ENCODE results near the gene AP5Z1. TPM values are rescaled to one million over a fixed set of nuclear protein-coding genes. Genes with fewer than 3 reads are reported as not detected.

Gene AP5Z1
- total RNA-seq, 1 donor: 35.5 TPM

GRCh38 chr7:4739528-4739992, 35.9 kb upstream of the AP5Z1 start:
- DNase-seq (ENCODE audit: low read depth): peak; percentile 73

GRCh38 chr7:4740796-4741195, 34.6 kb upstream of the AP5Z1 start:
- no peak overlapping the region for H3K4me3 ChIP-seq (ENCODE audit: low read depth, low read length)
- no peak for TF ChIP-seq CTCF (IDR thresholded peaks at IDR 0.05; ENCODE audit: insufficient read depth, low read length)
- DNase-seq (ENCODE audit: low read depth): no peak

More at GRCh38 chr7:4739528-4739992, 35.9 kb upstream of the AP5Z1 start:
- H3K4me3 ChIP-seq (ENCODE audit: low read depth, low read length): peak overlapping the region; percentile 43
- peak; percentile 77 for TF ChIP-seq CTCF (IDR thresholded peaks at IDR 0.05; ENCODE audit: insufficient read depth, low read length)

- H3K4me3 ChIP-seq (ENCODE audit: low read depth, low read length): no peak overlapping the region
- TF ChIP-seq CTCF (IDR thresholded peaks at IDR 0.05; ENCODE audit: insufficient read depth, low read length): no peak
- no peak for DNase-seq (ENCODE audit: low read depth)
Measured at GRCh38 chr7:4742051-4742573, 33.3 kb upstream of the AP5Z1 start.

GRCh38 chr7:4742852-4743251, 32.6 kb upstream of the AP5Z1 start:
- TF ChIP-seq CTCF (IDR thresholded peaks at IDR 0.05; ENCODE audit: insufficient read depth, low read length): no peak
- DNase-seq (ENCODE audit: low read depth): no peak
- no peak overlapping the region for H3K4me3 ChIP-seq (ENCODE audit: low read depth, low read length)

- TF ChIP-seq CTCF (IDR thresholded peaks at IDR 0.05; ENCODE audit: insufficient read depth, low read length): no peak
- peak overlapping the region; percentile 48 for H3K4me3 ChIP-seq (ENCODE audit: low read depth, low read length)
- DNase-seq (ENCODE audit: low read depth): peak; percentile 99
Measured at GRCh38 chr7:4744391-4745264, 30.8 kb upstream of the AP5Z1 start.

- H3K4me3 ChIP-seq (ENCODE audit: low read depth, low read length): peak overlapping the region; percentile 29
- no peak for TF ChIP-seq CTCF (IDR thresholded peaks at IDR 0.05; ENCODE audit: insufficient read depth, low read length)
- DNase-seq (ENCODE audit: low read depth): no peak
Measured at GRCh38 chr7:4745265-4745919, 30.0 kb upstream of the AP5Z1 start.
